Erythroblast (primary cell): Measurements from ENCODE around the gene POR.
A peak's percentile ranks its signal among the peaks of the same experiment; 100 is the strongest.

ENCODE experiments used
- DNase-seq, 2 experiments: peaks; one replicate each; lab custom pipeline; 2025; lab: John Stamatoyannopoulos, UW
- GATA1 ChIP-seq: IDR thresholded peaks from 2 replicates; pipeline ENCODE4 v1.6.1; 2011; ENCODE audit warnings: low read depth, mild to moderate bottlenecking, control low read depth, low read length, moderate library complexity
- POLR2A ChIP-seq: IDR thresholded peaks from 2 replicates; pipeline ENCODE4 v1.6.1; 2011; ENCODE audit warnings: mild to moderate bottlenecking, low read length

Gene POR

GRCh38 chr7:75987026-75987804, 72.3 kb downstream of the POR start:
- TF ChIP-seq GATA1, result no peak
- no peak for TF ChIP-seq POLR2A
- no peak for DNase-seq

- DNase-seq, result no peak
- TF ChIP-seq GATA1 (no peak), POLR2A (no peak)
Measured at GRCh38 chr7:75987805-75988567, 73.0 kb downstream of the POR start.

- no peak for DNase-seq
- no peak for TF ChIP-seq POLR2A
- TF ChIP-seq GATA1, result no peak
Measured at GRCh38 chr7:75988568-75989499, 73.9 kb downstream of the POR start.

- no peak for DNase-seq
- no peak for TF ChIP-seq GATA1
- TF ChIP-seq POLR2A, result no peak
Measured at GRCh38 chr7:75989500-75990388, 74.8 kb downstream of the POR start.

GRCh38 chr7:75991531-75992082, 76.7 kb downstream of the POR start:
- TF ChIP-seq GATA1 (no peak), POLR2A (no peak)
- DNase-seq, result no peak

- TF ChIP-seq POLR2A, result no peak
- TF ChIP-seq GATA1, result no peak
- DNase-seq, result no peak
Measured at GRCh38 chr7:75992083-75992755, 77.3 kb downstream of the POR start.

- no peak for TF ChIP-seq POLR2A
- TF ChIP-seq GATA1, result no peak
- peak; percentile 47 for DNase-seq
Measured at GRCh38 chr7:75993689-75994387, 78.9 kb downstream of the POR start.

GRCh38 chr7:75994388-75995051, 79.6 kb downstream of the POR start, which contains the start of gene TMEM120A:
TMEM120A (minus strand) TSS chr7:75994595; CDS start chr7:75994570, 25 bp downstream.
- DNase-seq, result peak; percentile 92 to 96
- no peak for TF ChIP-seq GATA1
- TF ChIP-seq POLR2A, result peak; percentile 51

GRCh38 chr7:75995052-75995471, 80.1 kb downstream of the POR start:
- no peak for DNase-seq

GRCh38 chr7:75995996-75996395, 81.0 kb downstream of the POR start:
- TF ChIP-seq GATA1 (no peak), POLR2A (no peak)

More at GRCh38 chr7:75995052-75995471, 80.1 kb downstream of the POR start:
- TF ChIP-seq GATA1 (no peak), POLR2A (no peak)

GRCh38 chr7:75996476-75996875, 81.5 kb downstream of the POR start:
- no peak for DNase-seq
- TF ChIP-seq POLR2A, result no peak
- no peak for TF ChIP-seq GATA1

More at GRCh38 chr7:75995996-75996395, 81.0 kb downstream of the POR start:
- no peak for DNase-seq
